Smooth muscle cell of the coronary artery (primary cell): Measurements from ENCODE around the gene SNRNP27. TPM values are rescaled to one million over a fixed set of nuclear protein-coding genes. Genes with fewer than 3 reads are reported as not detected.

Experiments used
- total RNA-seq: library from RNA; depleted of rRNA; stranded (reverse); fragments of >200 nt; gene quantifications from 2 replicates; pipeline ENCODE4 v1.2.3, GENCODE V29; 2014; ENCODE audit warnings: low replicate concordance

Gene SNRNP27
- 15.1 and 35.6 TPM in 2 replicates for total RNA-seq

GRCh38 chr2:69893684-69894551, at the start of gene SNRNP27:
Gene SNRNP27, plus strand, starts transcription at chr2:69893956. Its CDS starts 29 bp downstream, at chr2:69893985.

GRCh38 chr2:69914950-69915945, 21.5 kb downstream of the SNRNP27 start, which contains the start of gene MXD1:
Gene MXD1, plus strand, starts transcription at chr2:69915109. Its CDS starts 222 bp downstream, at chr2:69915331.

Other genes with a start within 250 kb of the SNRNP27 start
- gene ANXA4, start 151.8 kb upstream of the SNRNP27 start, total RNA-seq, result 48.2 and 234 TPM in 2 replicates
- gene GMCL1, start 64.3 kb upstream of the SNRNP27 start, total RNA-seq, result 5.9 and 7.9 TPM in 2 replicates
- gene MXD1, start 21.2 kb downstream of the SNRNP27 start, total RNA-seq, result 5.5 and 6.1 TPM in 2 replicates
- gene ASPRV1, start 67.7 kb downstream of the SNRNP27 start, total RNA-seq, result 0.12 and 0.15 TPM in 2 replicates
- 21.3 and 26.5 TPM in 2 replicates for gene PCBP1, start 193.5 kb downstream of the SNRNP27 start, total RNA-seq